ENCODE data around the gene MCEE. TPM values are rescaled to one million over a fixed set of nuclear protein-coding genes. Genes with fewer than 3 reads are reported as not detected.

Gene MCEE
- total and polyA plus RNA-seq, 4 donors, result 16.4 to 32.3 (median 21.6) TPM

- no peaks in the 10 kb centered on the region for H3K27me3 ChIP-seq (ENCODE audit: control insufficient read depth in 3 of 3, insufficient read depth in 3 of 3, low read length in 2 of 3)
- DNase-seq, result no peak
- H3K36me3 ChIP-seq (ENCODE audit: control insufficient read depth in 4 of 4, insufficient read depth in 4 of 4, low read length in 4 of 4), result peaks cover 6 to 26% (median 20%) of the 10 kb centered on the region in 4 donors
- ATAC-seq (ENCODE audit: insufficient read depth, low FRiP score), result no peak
- WGBS, 2 donors, result 100% methylated on average over 1 of the region's 1 CpG
- H3K9ac ChIP-seq (ENCODE audit: insufficient read depth in 1 of 2, low read length in 2 of 2), result no peak overlapping the region
- TF ChIP-seq, protein P1, sequence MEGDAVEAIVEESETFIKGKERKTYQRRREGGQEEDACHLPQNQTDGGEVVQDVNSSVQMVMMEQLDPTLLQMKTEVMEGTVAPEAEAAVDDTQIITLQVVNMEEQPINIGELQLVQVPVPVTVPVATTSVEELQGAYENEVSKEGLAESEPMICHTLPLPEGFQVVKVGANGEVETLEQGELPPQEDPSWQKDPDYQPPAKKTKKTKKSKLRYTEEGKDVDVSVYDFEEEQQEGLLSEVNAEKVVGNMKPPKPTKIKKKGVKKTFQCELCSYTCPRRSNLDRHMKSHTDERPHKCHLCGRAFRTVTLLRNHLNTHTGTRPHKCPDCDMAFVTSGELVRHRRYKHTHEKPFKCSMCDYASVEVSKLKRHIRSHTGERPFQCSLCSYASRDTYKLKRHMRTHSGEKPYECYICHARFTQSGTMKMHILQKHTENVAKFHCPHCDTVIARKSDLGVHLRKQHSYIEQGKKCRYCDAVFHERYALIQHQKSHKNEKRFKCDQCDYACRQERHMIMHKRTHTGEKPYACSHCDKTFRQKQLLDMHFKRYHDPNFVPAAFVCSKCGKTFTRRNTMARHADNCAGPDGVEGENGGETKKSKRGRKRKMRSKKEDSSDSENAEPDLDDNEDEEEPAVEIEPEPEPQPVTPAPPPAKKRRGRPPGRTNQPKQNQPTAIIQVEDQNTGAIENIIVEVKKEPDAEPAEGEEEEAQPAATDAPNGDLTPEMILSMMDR (IDR thresholded peaks at IDR 0.05; ENCODE audit: control extremely low read depth, extremely low read depth), result no peak
- H3K4me1 ChIP-seq (ENCODE audit: control insufficient read depth in 5 of 5, insufficient read depth in 5 of 5, low read length in 5 of 5), result peaks cover 0 to 3% (median 0%) of the 10 kb centered on the region in 5 donors
- H3K4me3 ChIP-seq, result no peak overlapping the region
- H3K9me3 ChIP-seq (ENCODE audit: control insufficient read depth in 4 of 4, insufficient read depth in 3 of 4, low read length in 3 of 4), result no peaks in the 10 kb centered on the region
- no peak overlapping the region for H3K27ac ChIP-seq (ENCODE audit: low read depth in 1 of 2, low read length in 1 of 2)
Measured at GRCh38 chr2:71121479-71121878, 8.6 kb downstream of the MCEE start.

DNA sequence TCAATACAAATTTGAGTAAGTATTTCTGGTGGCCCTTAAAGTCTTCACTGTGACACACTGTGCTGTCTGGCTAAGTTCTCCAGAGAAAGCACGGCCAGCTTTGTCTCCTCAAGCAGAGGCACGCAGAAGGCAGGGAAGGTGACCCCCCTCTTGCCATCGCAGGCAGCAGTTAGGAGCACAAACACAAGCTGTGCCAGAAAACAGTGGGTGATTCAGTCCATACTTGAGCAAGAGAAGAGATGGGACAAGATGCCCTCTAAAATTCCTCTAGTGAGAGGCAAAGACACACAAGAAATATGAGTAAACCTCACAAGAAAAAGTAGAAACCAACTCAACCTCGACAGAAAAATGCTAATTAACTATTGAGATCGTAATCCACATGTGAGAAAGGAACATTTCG, 9.8 kb downstream of the MCEE start:
- ATAC-seq (ENCODE audit: insufficient read depth, low FRiP score) (no peak), DNase-seq (no peak)
- Histone ChIP-seq H3K9ac (ENCODE audit: insufficient read depth in 1 of 2, low read length in 2 of 2) (no peak overlapping the region), H3K36me3 (ENCODE audit: control insufficient read depth in 4 of 4, insufficient read depth in 4 of 4, low read length in 4 of 4) (peaks cover 7 to 26% (median 20%) of the 10 kb centered on the region in 4 donors), H3K27ac (ENCODE audit: low read depth in 1 of 2, low read length in 1 of 2) (peak overlapping the region in 1 of 2 donors; percentile 33), H3K4me3 (no peak overlapping the region), H3K27me3 (ENCODE audit: control insufficient read depth in 3 of 3, insufficient read depth in 3 of 3, low read length in 2 of 3) (no peaks in the 10 kb centered on the region), H3K4me1 (ENCODE audit: control insufficient read depth in 5 of 5, insufficient read depth in 5 of 5, low read length in 5 of 5) (peaks cover 0 to 3% (median 0%) of the 10 kb centered on the region in 5 donors), H3K9me3 (ENCODE audit: control insufficient read depth in 4 of 4, insufficient read depth in 3 of 4, low read length in 3 of 4) (no peaks in the 10 kb centered on the region)
- 90 to 91% methylated on average over 6 of the region's 6 CpGs for WGBS, 2 donors
- TF ChIP-seq, protein P1 (IDR thresholded peaks at IDR 0.05; ENCODE audit: control extremely low read depth, extremely low read depth), result no peak

DNA sequence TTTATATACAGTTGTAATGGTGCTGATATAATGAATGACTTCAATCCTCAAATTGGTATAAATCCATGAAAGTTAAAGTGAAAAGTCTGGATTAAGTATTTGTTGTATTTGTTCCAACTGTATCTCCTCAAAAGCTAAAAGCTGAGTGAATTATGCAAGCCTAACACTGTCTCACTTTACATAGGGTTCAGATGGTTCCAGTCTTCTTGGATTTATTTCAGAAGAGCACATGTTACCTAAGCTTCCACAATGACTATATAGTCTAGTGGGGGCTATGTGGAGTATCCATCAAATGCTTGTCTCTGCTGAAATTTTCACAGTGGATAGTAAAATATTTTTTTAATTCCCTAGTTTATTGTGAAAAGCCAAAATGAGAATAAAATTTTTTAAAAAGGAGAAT, 13.0 kb downstream of the MCEE start:
- Histone ChIP-seq H3K4me3 (no peak overlapping the region), H3K4me1 (ENCODE audit: control insufficient read depth in 5 of 5, insufficient read depth in 5 of 5, low read length in 5 of 5) (peaks cover 0 to 3% (median 0%) of the 10 kb centered on the region in 5 donors), H3K9me3 (ENCODE audit: control insufficient read depth in 4 of 4, insufficient read depth in 3 of 4, low read length in 3 of 4) (no peaks in the 10 kb centered on the region), H3K27ac (ENCODE audit: low read depth in 1 of 2, low read length in 1 of 2) (no peak overlapping the region), H3K9ac (ENCODE audit: insufficient read depth in 1 of 2, low read length in 2 of 2) (no peak overlapping the region), H3K36me3 (ENCODE audit: control insufficient read depth in 4 of 4, insufficient read depth in 4 of 4, low read length in 4 of 4) (peaks cover 4 to 31% (median 22%) of the 10 kb centered on the region in 4 donors), H3K27me3 (ENCODE audit: control insufficient read depth in 3 of 3, insufficient read depth in 3 of 3, low read length in 2 of 3) (no peaks in the 10 kb centered on the region)
- ATAC-seq (ENCODE audit: insufficient read depth, low FRiP score) (no peak), DNase-seq (no peak)
- TF ChIP-seq, protein P1 (IDR thresholded peaks at IDR 0.05; ENCODE audit: control extremely low read depth, extremely low read depth), result no peak

- DNase-seq, result no peak
- 97 to 100% methylated on average over 1 of the region's 1 CpG for WGBS, 2 donors
- H3K9ac ChIP-seq (ENCODE audit: insufficient read depth in 1 of 2, low read length in 2 of 2), result no peak overlapping the region
- peaks cover 8 to 25% (median 12%) of the 10 kb centered on the region in 4 donors for H3K36me3 ChIP-seq (ENCODE audit: control insufficient read depth in 4 of 4, insufficient read depth in 4 of 4, low read length in 4 of 4)
- H3K4me1 ChIP-seq (ENCODE audit: control insufficient read depth in 5 of 5, insufficient read depth in 5 of 5, low read length in 5 of 5), result no peaks in the 10 kb centered on the region
- no peak overlapping the region for H3K4me3 ChIP-seq
- no peaks in the 10 kb centered on the region for H3K27me3 ChIP-seq (ENCODE audit: control insufficient read depth in 3 of 3, insufficient read depth in 3 of 3, low read length in 2 of 3)
- H3K27ac ChIP-seq (ENCODE audit: low read depth in 1 of 2, low read length in 1 of 2), result no peak overlapping the region
- ATAC-seq (ENCODE audit: insufficient read depth, low FRiP score), result no peak
- H3K9me3 ChIP-seq (ENCODE audit: control insufficient read depth in 4 of 4, insufficient read depth in 3 of 4, low read length in 3 of 4), result no peaks in the 10 kb centered on the region
- TF ChIP-seq, protein P1 (IDR thresholded peaks at IDR 0.05; ENCODE audit: control extremely low read depth, extremely low read depth), result no peak
Measured at GRCh38 chr2:71113843-71114242, 16.2 kb downstream of the MCEE start.
